ENCODE data around the gene DDX42. TPM values are rescaled to one million over a fixed set of nuclear protein-coding genes. Genes with fewer than 3 reads are reported as not detected.

Gene DDX42
- total and polyA plus RNA-seq, 9 of the 15 experiments (the other 6 are each of a cell fraction or from before 2014, with no cell fraction given) = 16.5 to 149 (median 87.6) TPM

- Histone ChIP-seq H4K20me1 (replicated peaks; ENCODE audit: control insufficient read depth, insufficient read depth, low read length) (no peaks in the 10 kb centered on the region; the same call in 1 of the 2 replicates), H3K4me3 (no peak overlapping the region), H3K4me1 (replicated peaks in 1 of 2; ENCODE audit: control insufficient read depth in 2 of 2, insufficient read depth in 2 of 2, low read length in 2 of 2) (no peaks in the 10 kb centered on the region), H3K27ac (ENCODE audit: extremely low read depth, low read depth, low read length) (no peak overlapping the region), H3K27me3 (ENCODE audit: control insufficient read depth in 2 of 2, insufficient read depth in 2 of 2, low read length in 2 of 2) (no peaks in the 10 kb centered on the region), H3K79me2 (ENCODE audit: control insufficient read depth, insufficient read depth, low read length) (peaks cover 1% of the 10 kb centered on the region; the same call in 1 of the 3 replicates), H3K9ac (ENCODE audit: insufficient read depth in 1 of 2, low read depth in 2 of 2, low read length in 2 of 2) (no peak overlapping the region), H3K36me3 (ENCODE audit: control insufficient read depth, insufficient read depth, low read length) (peaks cover 96% of the 10 kb centered on the region), H2AFZ (ENCODE audit: low read depth, low read length) (no peak overlapping the region), H3K9me1 (ENCODE audit: control insufficient read depth, insufficient read depth, low read length) (no peaks in the 10 kb centered on the region), H3K4me2 (ENCODE audit: insufficient read depth, low read length) (no peak overlapping the region), H3K9me3 (replicated peaks; ENCODE audit: control insufficient read depth, insufficient read depth, low read depth, low read length) (no peaks in the 10 kb centered on the region)
- ATAC-seq = no peak
- DNase-seq (ENCODE audit: extremely low read depth in 1 of 4, low spot score in 3 of 4) = no peak
- POLR2A ChIA-PET = interaction anchor here (2.8 kb wide), 1 partner anchor 11 kb away, joined by 9 read pairs; no protein-coding TSS in a partner anchor
- in situ Hi-C loops (cut with MboI) (no loop called here), intact Hi-C loops (cut with micrococcal nuclease) (no loop called here)
- CTCF ChIA-PET (ENCODE audit: low intra/inter-chr PET ratio) = no interaction called here
- WGBS (ENCODE audit: insufficient coverage, low coverage, missing lambda C conversion rate) = 86% methylated on average over 1 of the region's 1 CpG
- no peak for FAIRE-seq
- BruUV-seq (replicated peaks) = no TSS peak
- TF ChIP-seq, protein P1, sequence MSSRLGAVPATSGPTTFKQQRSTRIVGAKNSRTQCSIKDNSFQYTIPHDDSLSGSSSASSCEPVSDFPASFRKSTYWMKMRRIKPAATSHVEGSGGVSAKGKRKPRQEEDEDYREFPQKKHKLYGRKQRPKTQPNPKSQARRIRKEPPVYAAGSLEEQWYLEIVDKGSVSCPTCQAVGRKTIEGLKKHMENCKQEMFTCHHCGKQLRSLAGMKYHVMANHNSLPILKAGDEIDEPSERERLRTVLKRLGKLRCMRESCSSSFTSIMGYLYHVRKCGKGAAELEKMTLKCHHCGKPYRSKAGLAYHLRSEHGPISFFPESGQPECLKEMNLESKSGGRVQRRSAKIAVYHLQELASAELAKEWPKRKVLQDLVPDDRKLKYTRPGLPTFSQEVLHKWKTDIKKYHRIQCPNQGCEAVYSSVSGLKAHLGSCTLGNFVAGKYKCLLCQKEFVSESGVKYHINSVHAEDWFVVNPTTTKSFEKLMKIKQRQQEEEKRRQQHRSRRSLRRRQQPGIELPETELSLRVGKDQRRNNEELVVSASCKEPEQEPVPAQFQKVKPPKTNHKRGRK (tag; IDR thresholded peaks at IDR 0.05) = peak; percentile 80; the same call in 1 of the 2 replicates
- TF ChIP-seq NKRF (IDR thresholded peaks at IDR 0.05; ENCODE audit: borderline replicate concordance) (no peak), ZZZ3 (IDR thresholded peaks at IDR 0.05) (0 out of 2 replicates have a peak, but pooled peaks have one; percentile 25)
- TF ChIP-seq, protein P2, sequence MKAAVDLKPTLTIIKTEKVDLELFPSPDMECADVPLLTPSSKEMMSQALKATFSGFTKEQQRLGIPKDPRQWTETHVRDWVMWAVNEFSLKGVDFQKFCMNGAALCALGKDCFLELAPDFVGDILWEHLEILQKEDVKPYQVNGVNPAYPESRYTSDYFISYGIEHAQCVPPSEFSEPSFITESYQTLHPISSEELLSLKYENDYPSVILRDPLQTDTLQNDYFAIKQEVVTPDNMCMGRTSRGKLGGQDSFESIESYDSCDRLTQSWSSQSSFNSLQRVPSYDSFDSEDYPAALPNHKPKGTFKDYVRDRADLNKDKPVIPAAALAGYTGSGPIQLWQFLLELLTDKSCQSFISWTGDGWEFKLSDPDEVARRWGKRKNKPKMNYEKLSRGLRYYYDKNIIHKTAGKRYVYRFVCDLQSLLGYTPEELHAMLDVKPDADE (conservative IDR thresholded peaks at IDR 0.05; ENCODE audit: control insufficient read depth, low read depth, low read length) = no peak
Observed at GRCh38 chr17:63800783-63801182, 26.8 kb downstream of the DDX42 start.
